ENCODE results near the gene CACNB4.
"Not testable (repeated sequence)": the region's sequence is repeated elsewhere in the genome, so short reads cannot be mapped to it uniquely, and the experiment has no call there.

CACNB4 gene

GRCh38 chr2:151973013-151973900 is 125.6 kb downstream of the CACNB4 start:
- DNase-seq, result no peak

GRCh38 chr2:151972241-151973012 is 126.4 kb downstream of the CACNB4 start:
- no peak for DNase-seq

- no peak for DNase-seq
Measured at GRCh38 chr2:151971301-151972051, 127.4 kb downstream of the CACNB4 start.

GRCh38 chr2:151968770-151969470 is 129.9 kb downstream of the CACNB4 start:
- DNase-seq, result no peak

GRCh38 chr2:151967829-151968722 is 130.8 kb downstream of the CACNB4 start:
- no peak for DNase-seq

- no peak for DNase-seq
Measured at GRCh38 chr2:151965884-151966283, 133.0 kb downstream of the CACNB4 start.

- DNase-seq, result no peak
Measured at GRCh38 chr2:151961558-151961957, 137.3 kb downstream of the CACNB4 start.

- DNase-seq, result no peak
Measured at GRCh38 chr2:151959238-151959637, 139.6 kb downstream of the CACNB4 start.

GRCh38 chr2:151953467-151953866 is 145.4 kb downstream of the CACNB4 start:
- no peak for DNase-seq

- no peak for DNase-seq
Measured at GRCh38 chr2:151952691-151953456, 146.0 kb downstream of the CACNB4 start.

GRCh38 chr2:151947813-151948165 is 151.1 kb downstream of the CACNB4 start:
- DNase-seq, result no peak

- DNase-seq, result no peak
Measured at GRCh38 chr2:151946899-151947812, 151.7 kb downstream of the CACNB4 start.

- no peak for DNase-seq
Measured at GRCh38 chr2:151946250-151946884, 152.5 kb downstream of the CACNB4 start.

GRCh38 chr2:151945602-151946001 is 153.2 kb downstream of the CACNB4 start:
- no peak for DNase-seq

- no peak for DNase-seq
Measured at GRCh38 chr2:151945186-151945585, 153.7 kb downstream of the CACNB4 start.

GRCh38 chr2:151943461-151943860 is 155.4 kb downstream of the CACNB4 start:
- DNase-seq, result no peak

- not testable (repeated sequence) for DNase-seq
Measured at GRCh38 chr2:151942540-151943205, 156.2 kb downstream of the CACNB4 start.

- no peak for DNase-seq
Measured at GRCh38 chr2:151937966-151938365, 160.9 kb downstream of the CACNB4 start.

- DNase-seq, result no peak
Measured at GRCh38 chr2:151936626-151937025, 162.2 kb downstream of the CACNB4 start.

Measured in activated CD8-positive, alpha-beta memory T cell treated with anti-CD3 and anti-CD28 coated beads, Interleukin-2, amount 50 U/mL, for 48 hours (primary cell).